Lung (tissue), 12 donors: ENCODE data around the gene HS3ST3B1. TPM values are rescaled to one million over a fixed set of nuclear protein-coding genes. Genes with fewer than 3 reads are reported as not detected.

Source experiments
- ATAC-seq: fragments of 200-7000 bp; cut with Tn5 transposase; one replicate; pipeline ENCODE4 v1.9.1; 2020; ENCODE audit warnings: moderate number of reproducible peaks; ENCODE audit not compliant: insufficient read depth, low FRiP score
- DNase-seq, 3 donors: peaks; one replicate each; pipeline ENCODE4 v3.0.0-alpha.2; 2013 to 2017
- H3K27ac ChIP-seq, 2 donors: one replicate each; pipeline ENCODE4 v1.5.1; 2013; ENCODE audit warnings: mild to moderate bottlenecking in 2 of 2, moderate library complexity in 2 of 2, control low read depth in 1 of 2, inconsistent platforms in 1 of 2, low read depth in 1 of 2, low read length in 1 of 2
- H3K27me3 ChIP-seq, 3 donors: one replicate each; pipeline ENCODE4 v1.5.1; 2013; ENCODE audit warnings: low read length in 2 of 3; ENCODE audit not compliant: control insufficient read depth in 3 of 3, insufficient read depth in 3 of 3
- H3K36me3 ChIP-seq, 4 donors: one replicate each; pipeline ENCODE4 v1.5.1; 2013; ENCODE audit warnings: low read length in 4 of 4, mild to moderate bottlenecking in 1 of 4, moderate library complexity in 1 of 4; ENCODE audit not compliant: control insufficient read depth in 4 of 4, insufficient read depth in 4 of 4
- H3K4me1 ChIP-seq, 5 donors: one replicate each; pipeline ENCODE4 v1.5.1; 2013; ENCODE audit warnings: low read length in 5 of 5, mild to moderate bottlenecking in 2 of 5, moderate library complexity in 1 of 5; ENCODE audit not compliant: control insufficient read depth in 5 of 5, insufficient read depth in 5 of 5
- H3K4me3 ChIP-seq: one replicate; pipeline ENCODE4 v1.5.1; 2013; ENCODE audit warnings: mild to moderate bottlenecking, control low read depth, moderate library complexity
- H3K9ac ChIP-seq, 2 donors: one replicate each; pipeline ENCODE4 v1.5.1; 2013; ENCODE audit warnings: low read length in 2 of 2, control low read depth in 1 of 2; ENCODE audit not compliant: insufficient read depth in 1 of 2
- H3K9me3 ChIP-seq, 4 donors: one replicate each; pipeline ENCODE4 v1.5.1; 2013; ENCODE audit warnings: low read length in 3 of 4, mild to moderate bottlenecking in 1 of 4, moderate library complexity in 1 of 4; ENCODE audit not compliant: control insufficient read depth in 4 of 4, insufficient read depth in 3 of 4
- CTCF ChIP-seq: IDR thresholded peaks from 2 replicates; pipeline ENCODE4 v1.5.1; 2012; ENCODE audit warnings: mild to moderate bottlenecking; ENCODE audit errors: control extremely low read depth, extremely low read depth
- WGBS, 2 donors: extraction: QIAGEN DNeasy Blood & Tissue Kit; methylation state at CpG; one replicate each; pipeline ENCODE4 v1.1.7; 2013; 5-methylcytosine and 5-hydroxymethylcytosine counted together
- polyA plus RNA-seq, 2 donors: library from polyadenylated mRNA; stranded (reverse); fragments of 200-250 nt; gene quantifications; one replicate each; pipeline ENCODE4 v1.2.1, GENCODE V29; 2013
- total RNA-seq, 2 donors: library from RNA; depleted of rRNA in 1 of 2; stranded (reverse); fragments of >200 nt in 1 of 2; gene quantifications; one replicate each; pipeline ENCODE4 v1.2.1, GENCODE V29; 2014 to 2021
- donor health status: control.
- donor health status: control.
- donor health status: Bipolar disorder and iron deficiency.
- donor health status: healthy.
- donor health status: DM: yes; HTN: yes; CAD: no.

HS3ST3B1 gene
- total and polyA plus RNA-seq, 4 donors: 0.87 to 14.6 (median 5.3) TPM

DNA sequence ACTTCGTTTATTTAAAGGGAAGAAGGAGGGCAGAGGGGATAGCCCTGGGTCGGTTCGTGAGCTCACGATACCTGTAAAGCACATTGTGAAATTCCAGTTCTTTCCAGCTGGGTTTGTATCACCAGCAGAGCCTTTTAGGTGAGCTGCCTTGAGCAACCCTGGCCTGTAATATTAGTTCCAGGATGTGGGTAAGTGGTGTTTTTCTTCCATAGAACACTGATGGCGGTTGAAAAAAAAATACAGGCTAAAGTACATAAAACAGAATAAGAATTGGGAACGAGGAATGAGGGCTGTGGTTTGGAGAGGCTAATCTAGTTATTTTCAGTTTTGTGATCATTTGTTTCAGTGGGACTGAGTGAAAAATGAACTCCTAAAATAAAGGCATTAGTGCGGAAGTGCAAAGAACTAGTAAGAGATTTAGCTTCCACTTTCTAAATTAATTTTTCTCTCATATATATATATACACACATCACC, 20.6 kb downstream of the HS3ST3B1 start:
- Histone ChIP-seq H3K36me3 (no peaks in the 10 kb centered on the region), H3K4me3 (no peak overlapping the region), H3K27me3 (peaks cover 0 to 4% (median 2%) of the 10 kb centered on the region in 3 donors), H3K27ac (no peak overlapping the region), H3K9ac (no peak overlapping the region), H3K9me3 (peaks cover 0 to 2% (median 0%) of the 10 kb centered on the region in 4 donors), H3K4me1 (peaks cover 0 to 2% (median 0%) of the 10 kb centered on the region in 5 donors)
- DNase-seq (no peak), ATAC-seq (no peak)
- 60 to 67% methylated on average over 7 of the region's 7 CpGs for WGBS, 2 donors
- no peak for TF ChIP-seq CTCF

DNA sequence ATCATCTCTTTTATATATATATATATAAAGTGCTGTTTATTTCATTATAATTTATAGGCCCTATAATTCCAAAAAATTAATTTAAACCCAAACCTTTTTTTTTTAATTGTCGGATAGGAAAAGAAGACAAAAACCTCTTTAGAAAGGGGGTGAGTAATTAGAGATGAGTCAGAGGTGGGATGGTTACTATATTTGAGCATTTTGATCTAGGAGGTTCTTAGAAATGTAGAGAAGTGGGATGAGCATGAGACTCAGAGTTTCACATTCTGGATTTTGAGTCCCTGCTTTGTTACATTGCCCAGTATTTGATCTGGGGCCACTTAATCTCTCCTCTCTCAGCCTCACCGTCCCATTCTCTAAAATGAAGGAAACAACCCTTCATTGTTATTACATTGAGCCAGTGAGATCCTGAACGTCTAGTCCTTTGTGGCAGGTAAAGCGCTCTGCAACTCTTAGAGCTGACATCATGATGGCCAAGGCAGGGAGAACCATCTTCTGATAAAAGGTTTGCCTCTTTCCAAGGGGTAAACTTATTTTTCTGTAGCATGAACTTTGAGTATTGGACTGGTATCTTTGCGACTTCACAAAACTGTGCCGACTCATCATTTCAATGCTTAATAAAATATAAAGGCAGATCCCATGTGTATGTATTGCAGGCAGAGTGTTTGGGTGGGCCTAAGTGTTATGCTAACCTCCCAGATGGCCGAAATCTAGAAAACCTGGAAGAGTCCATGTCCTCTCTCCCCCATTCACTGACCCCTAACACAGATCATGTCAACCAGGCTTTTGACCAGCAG, 21.3 kb downstream of the HS3ST3B1 start:
- 89 to 95% methylated on average over 7 of the region's 7 CpGs for WGBS, 2 donors
- H3K4me1 ChIP-seq: no peaks in the 10 kb centered on the region
- DNase-seq: no peak
- no peak for TF ChIP-seq CTCF
- peaks cover 0 to 4% (median 2%) of the 10 kb centered on the region in 3 donors for H3K27me3 ChIP-seq
- H3K4me3 ChIP-seq: no peak overlapping the region
- ATAC-seq: no peak
- H3K9ac ChIP-seq: no peak overlapping the region
- H3K9me3 ChIP-seq: peaks cover 0 to 2% (median 0%) of the 10 kb centered on the region in 4 donors
- H3K27ac ChIP-seq: no peak overlapping the region
- H3K36me3 ChIP-seq: no peaks in the 10 kb centered on the region

GRCh38 chr17:14323522-14323981, 22.7 kb downstream of the HS3ST3B1 start:
- WGBS, 2 donors: 50 to 75% methylated on average over 3 of the region's 3 CpGs
- Histone ChIP-seq H3K4me1 (no peaks in the 10 kb centered on the region), H3K9ac (no peak overlapping the region), H3K27me3 (peaks cover 0 to 4% (median 2%) of the 10 kb centered on the region in 3 donors), H3K9me3 (peaks cover 0 to 2% (median 0%) of the 10 kb centered on the region in 4 donors), H3K4me3 (no peak overlapping the region), H3K27ac (no peak overlapping the region), H3K36me3 (no peaks in the 10 kb centered on the region)
- DNase-seq: no peak
- TF ChIP-seq CTCF: no peak
- no peak for ATAC-seq
